ENCODE results near the gene PDE11A.

GRCh38 chr2:177731384-177731783 lies 341.2 kb downstream of the PDE11A start:
- no peak for TF ChIP-seq POLR2A (IDR thresholded peaks at IDR 0.05; ENCODE audit: low read depth)
- TF ChIP-seq CTCF (IDR thresholded peaks at IDR 0.05): no peak
